ENCODE measurements around the gene SRPK2.
A peak's percentile ranks its signal among the peaks of the same experiment; 100 is the strongest.
"Not testable (repeated sequence)": the region's sequence is repeated elsewhere in the genome, so short reads cannot be mapped to it uniquely, and the experiment has no call there.

Gene SRPK2

GRCh38 chr7:105267244-105267643, 121.5 kb downstream of the SRPK2 start:
- DNase-seq (ENCODE audit: low spot score): no peak

- DNase-seq (ENCODE audit: low spot score): no peak
Measured at GRCh38 chr7:105264707-105265106, 124.0 kb downstream of the SRPK2 start.

GRCh38 chr7:105261689-105262088, 127.0 kb downstream of the SRPK2 start:
- no peak for DNase-seq (ENCODE audit: low spot score)

GRCh38 chr7:105260201-105260871, 128.4 kb downstream of the SRPK2 start:
- DNase-seq (ENCODE audit: low spot score): not testable (repeated sequence)

- DNase-seq (ENCODE audit: low spot score): not testable (repeated sequence)
Measured at GRCh38 chr7:105258919-105259318, 129.8 kb downstream of the SRPK2 start.

- DNase-seq (ENCODE audit: low spot score): no peak
Measured at GRCh38 chr7:105257338-105257737, 131.4 kb downstream of the SRPK2 start.

- DNase-seq (ENCODE audit: low spot score): no peak
Measured at GRCh38 chr7:105256761-105257231, 131.9 kb downstream of the SRPK2 start.

GRCh38 chr7:105250706-105251105, 138.0 kb downstream of the SRPK2 start:
- DNase-seq (ENCODE audit: low spot score): peak; percentile 55

GRCh38 chr7:105250239-105250638, 138.5 kb downstream of the SRPK2 start:
- DNase-seq (ENCODE audit: low spot score): no peak

- DNase-seq (ENCODE audit: low spot score): no peak
Measured at GRCh38 chr7:105249216-105249615, 139.5 kb downstream of the SRPK2 start.

GRCh38 chr7:105246679-105247078, 142.0 kb downstream of the SRPK2 start:
- no peak for DNase-seq (ENCODE audit: low spot score)

- DNase-seq (ENCODE audit: low spot score): no peak
Measured at GRCh38 chr7:105246256-105246655, 142.5 kb downstream of the SRPK2 start.

- DNase-seq (ENCODE audit: low spot score): peak; percentile 55
Measured at GRCh38 chr7:105245398-105246114, 143.2 kb downstream of the SRPK2 start.

GRCh38 chr7:105244594-105244993, 144.1 kb downstream of the SRPK2 start:
- DNase-seq (ENCODE audit: low spot score): no peak

- DNase-seq (ENCODE audit: low spot score): no peak
Measured at GRCh38 chr7:105241198-105241597, 147.5 kb downstream of the SRPK2 start.

GRCh38 chr7:105238198-105238765, 150.4 kb downstream of the SRPK2 start:
- DNase-seq (ENCODE audit: low spot score): no peak

GRCh38 chr7:105234886-105235285, 153.8 kb downstream of the SRPK2 start:
- no peak for DNase-seq (ENCODE audit: low spot score)

GRCh38 chr7:105232829-105233291, 155.9 kb downstream of the SRPK2 start:
- not testable (repeated sequence) for DNase-seq (ENCODE audit: low spot score)

GRCh38 chr7:105230486-105230885, 158.2 kb downstream of the SRPK2 start:
- no peak for DNase-seq (ENCODE audit: low spot score)

GRCh38 chr7:105229641-105230040, 159.1 kb downstream of the SRPK2 start:
- no peak for DNase-seq (ENCODE audit: low spot score)

- DNase-seq (ENCODE audit: low spot score): no peak
Measured at GRCh38 chr7:105228555-105228954, 160.2 kb downstream of the SRPK2 start.

GRCh38 chr7:105227391-105227790, 161.3 kb downstream of the SRPK2 start:
- DNase-seq (ENCODE audit: low spot score): no peak

All from D341Med (cell line).